ENCODE data around the gene SLC23A2. TPM values are rescaled to one million over a fixed set of nuclear protein-coding genes. Genes with fewer than 3 reads are reported as not detected.
A peak's percentile ranks its signal among the peaks of the same experiment; 100 is the strongest.

Gene SLC23A2
- total RNA-seq: 100 to 1,000 TPM in 8 of 9 donors, 10 to 100 TPM in 1; 98.1 to 294 (median 148) TPM
- 100 to 1,000 TPM in 2 of 3 donors, 10 to 100 TPM in 1; 51.0 to 224 (median 104) TPM for polyA plus RNA-seq
- long read RNA-seq, donor 1, full-length matches to known transcripts: 8 of 63 reads
- long read RNA-seq, donor 1, partial matches to known transcripts: 32 of 63 reads
- long read RNA-seq, donor 1, other reads (novel, unspliced or antisense): 23 of 63 reads
- long read RNA-seq, donor 2, full-length matches to known transcripts: 7 of 30 reads
- long read RNA-seq, donor 2, partial matches to known transcripts: 23 of 30 reads
- long read RNA-seq, donor 2, other reads (novel, unspliced or antisense): 0 of 30 reads
- long read RNA-seq, donor 3, full-length matches to known transcripts: 3 of 63 reads
- long read RNA-seq, donor 3, partial matches to known transcripts: 40 of 63 reads
- long read RNA-seq, donor 3, other reads (novel, unspliced or antisense): 20 of 63 reads
- long read RNA-seq, donor 4, full-length matches to known transcripts: 5 of 35 reads
- long read RNA-seq, donor 4, partial matches to known transcripts: 2 of 35 reads
- long read RNA-seq, donor 4, other reads (novel, unspliced or antisense): 28 of 35 reads
- long read RNA-seq, donor 5, full-length matches to known transcripts: 17 of 97 reads
- long read RNA-seq, donor 5, partial matches to known transcripts: 4 of 97 reads
- long read RNA-seq, donor 5, other reads (novel, unspliced or antisense): 76 of 97 reads
- long read RNA-seq, donor 6, full-length matches to known transcripts: 3 of 28 reads
- long read RNA-seq, donor 6, partial matches to known transcripts: 5 of 28 reads
- long read RNA-seq, donor 6, other reads (novel, unspliced or antisense): 20 of 28 reads
- long read RNA-seq, donor 7, full-length matches to known transcripts: 1 of 63 reads
- long read RNA-seq, donor 7, partial matches to known transcripts: 54 of 63 reads
- long read RNA-seq, donor 7, other reads (novel, unspliced or antisense): 8 of 63 reads
- long read RNA-seq, donor 8, full-length matches to known transcripts: 10 of 95 reads
- long read RNA-seq, donor 8, partial matches to known transcripts: 51 of 95 reads
- long read RNA-seq, donor 8, other reads (novel, unspliced or antisense): 34 of 95 reads
- long read RNA-seq, donor 9, partial matches to known transcripts: 123 of 123 reads
- long read RNA-seq, donor 9, other reads (novel, unspliced or antisense): 0 of 123 reads
- long read RNA-seq, donor 10, full-length matches to known transcripts: 8 of 18 reads
- long read RNA-seq, donor 10, partial matches to known transcripts: 5 of 18 reads
- long read RNA-seq, donor 10, other reads (novel, unspliced or antisense): 5 of 18 reads

DNA sequence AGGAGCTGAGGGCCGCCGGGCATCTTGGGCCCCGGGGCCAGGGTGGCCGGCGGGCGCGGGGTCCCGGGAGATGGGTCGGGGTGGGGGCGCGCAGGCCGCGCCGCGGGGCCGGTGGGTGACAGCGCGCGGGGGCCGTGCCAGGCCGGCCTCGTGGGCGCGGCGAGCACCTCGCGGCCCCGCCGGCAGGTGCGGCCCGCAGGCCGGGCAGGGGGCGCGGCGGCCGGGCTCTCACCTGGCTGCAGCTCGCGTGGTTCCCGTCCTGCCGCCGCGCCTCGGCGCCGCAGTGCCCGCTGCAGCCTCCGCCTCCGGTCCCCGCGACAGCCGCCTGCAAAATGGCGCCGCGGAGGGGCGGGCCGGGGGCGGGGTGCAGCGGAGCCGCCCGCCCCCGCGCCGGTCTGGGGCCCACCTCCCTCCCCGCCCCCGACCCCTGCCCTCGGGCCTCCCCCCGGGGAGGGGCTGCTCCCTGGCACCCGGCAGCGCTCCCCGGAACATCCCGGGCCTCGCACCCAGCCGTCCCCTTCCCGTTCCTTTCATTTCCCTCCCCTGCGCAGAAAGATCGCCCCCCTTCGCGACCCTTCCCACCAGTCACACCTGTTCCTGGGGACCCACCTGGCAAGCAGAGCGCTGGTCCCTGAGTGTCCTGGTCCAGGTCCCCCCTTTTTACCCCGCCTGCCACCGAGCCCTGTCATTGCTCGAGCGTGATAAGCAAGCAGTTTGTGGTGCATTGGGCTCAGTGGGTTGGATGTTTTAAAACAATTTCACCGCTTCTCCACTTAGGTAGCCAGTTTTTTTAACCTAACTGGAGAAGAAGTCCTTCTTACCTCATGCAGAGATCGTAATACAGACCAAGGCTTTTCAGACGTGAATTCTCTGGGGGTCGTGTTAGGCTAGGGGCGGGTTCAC lies at the start of gene SLC23A2:
Gene SLC23A2, minus strand, starts transcription at position 337 of the 903 bp plus-strand sequence. CDS start 68,948 bp downstream, outside the sequence.
- 1 to 5% (median 2%) methylated on average over 19 to 86 of the region's 88 CpGs for WGBS, 4 donors
- intact Hi-C loops (cut with DNase I): loop anchor here (10.0 kb wide), 1 partner anchor 93 kb away; no protein-coding TSS in a partner anchor
- DNase-seq: peak; percentile 33 to 66 (median 51)

GRCh38 chr20:5046656-5047339 lies 45.5 kb upstream of the SLC23A2 start:
- Histone ChIP-seq H3K27ac (no peak overlapping the region), H3K36me3 (replicated peaks in 1 of 2) (no peaks in the 10 kb centered on the region), H3K4me3 (no peak overlapping the region), H3K27me3 (no peaks in the 10 kb centered on the region), H3K9me3 (replicated peaks in 1 of 3) (no peaks in the 10 kb centered on the region), H3K4me1 (replicated peaks in 1 of 2) (peaks cover 5 to 13% of the 10 kb centered on the region in 2 donors)
- DNase-seq: no peak
- WGBS, 4 donors: 78 to 86% (median 80%) methylated on average over 8 of the region's 8 CpGs
- TF ChIP-seq, protein P1, sequence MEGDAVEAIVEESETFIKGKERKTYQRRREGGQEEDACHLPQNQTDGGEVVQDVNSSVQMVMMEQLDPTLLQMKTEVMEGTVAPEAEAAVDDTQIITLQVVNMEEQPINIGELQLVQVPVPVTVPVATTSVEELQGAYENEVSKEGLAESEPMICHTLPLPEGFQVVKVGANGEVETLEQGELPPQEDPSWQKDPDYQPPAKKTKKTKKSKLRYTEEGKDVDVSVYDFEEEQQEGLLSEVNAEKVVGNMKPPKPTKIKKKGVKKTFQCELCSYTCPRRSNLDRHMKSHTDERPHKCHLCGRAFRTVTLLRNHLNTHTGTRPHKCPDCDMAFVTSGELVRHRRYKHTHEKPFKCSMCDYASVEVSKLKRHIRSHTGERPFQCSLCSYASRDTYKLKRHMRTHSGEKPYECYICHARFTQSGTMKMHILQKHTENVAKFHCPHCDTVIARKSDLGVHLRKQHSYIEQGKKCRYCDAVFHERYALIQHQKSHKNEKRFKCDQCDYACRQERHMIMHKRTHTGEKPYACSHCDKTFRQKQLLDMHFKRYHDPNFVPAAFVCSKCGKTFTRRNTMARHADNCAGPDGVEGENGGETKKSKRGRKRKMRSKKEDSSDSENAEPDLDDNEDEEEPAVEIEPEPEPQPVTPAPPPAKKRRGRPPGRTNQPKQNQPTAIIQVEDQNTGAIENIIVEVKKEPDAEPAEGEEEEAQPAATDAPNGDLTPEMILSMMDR (IDR thresholded peaks at IDR 0.05): no peak
- TF ChIP-seq POLR2A (IDR thresholded peaks at IDR 0.05): no peak
- intact Hi-C loops (cut with DNase I): loop anchor here in 1 of 2 donors (10.0 kb wide), 1 partner anchor 48 kb away; no protein-coding TSS in a partner anchor

More for the DNA sequence above, at the start of gene SLC23A2:
- H3K27ac ChIP-seq: peak within 1 kb of the TSS; percentile 66 to 91 (median 89)
- TF ChIP-seq POLR2A (IDR thresholded peaks at IDR 0.05): peak in 1 of 2 donors; percentile 38
- TF ChIP-seq, protein P1 (IDR thresholded peaks at IDR 0.05): no peak
- H3K4me1 ChIP-seq (replicated peaks in 1 of 2): peaks cover 30 to 33% of the 10 kb centered on the region in 2 donors
- no peaks in the 10 kb centered on the region for H3K36me3 ChIP-seq (replicated peaks in 1 of 2)
- H3K9me3 ChIP-seq (replicated peaks in 1 of 3): no peaks in the 10 kb centered on the region
- H3K4me3 ChIP-seq: peak within 1 kb of the TSS; percentile 66 to 97 (median 90)
- no peaks in the 10 kb centered on the region for H3K27me3 ChIP-seq

DNA sequence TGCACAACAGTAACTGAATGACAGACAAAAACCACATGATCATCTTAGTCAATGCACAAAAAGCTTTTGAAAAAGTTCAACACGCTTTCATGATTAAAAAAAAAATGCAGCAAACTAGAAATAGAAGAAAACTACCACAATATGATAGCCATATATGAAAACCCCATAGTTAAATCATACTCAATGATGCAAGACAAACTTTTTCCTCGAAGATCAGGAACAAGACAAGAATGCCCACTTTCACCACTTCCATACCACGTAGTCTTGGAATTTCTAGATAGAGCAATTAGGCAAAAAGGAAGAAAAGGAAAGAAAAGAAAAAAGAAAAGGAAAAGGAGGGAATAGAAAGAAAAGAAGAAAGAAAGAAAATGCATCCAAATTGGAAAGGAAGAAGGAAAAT lies 44.6 kb upstream of the SLC23A2 start:
- H3K36me3 ChIP-seq (replicated peaks in 1 of 2): no peaks in the 10 kb centered on the region
- 74 to 84% (median 79%) methylated on average over 3 of the region's 3 CpGs for WGBS, 4 donors
- H3K27me3 ChIP-seq: no peaks in the 10 kb centered on the region
- no peak for TF ChIP-seq POLR2A (IDR thresholded peaks at IDR 0.05)
- TF ChIP-seq, protein P1 (IDR thresholded peaks at IDR 0.05): no peak
- no peaks in the 10 kb centered on the region for H3K9me3 ChIP-seq (replicated peaks in 1 of 3)
- no peak overlapping the region for H3K27ac ChIP-seq
- intact Hi-C loops (cut with DNase I): loop anchor here in 1 of 2 donors (10.0 kb wide), 1 partner anchor 49 kb away; no protein-coding TSS in a partner anchor
- peaks cover 5 to 18% of the 10 kb centered on the region in 2 donors for H3K4me1 ChIP-seq (replicated peaks in 1 of 2)
- H3K4me3 ChIP-seq: no peak overlapping the region
- DNase-seq: no peak
